Erythroblast (primary cell): ENCODE results near the gene MEFV.
"Not testable (repeated sequence)": the region's sequence is repeated elsewhere in the genome, so short reads cannot be mapped to it uniquely, and the experiment has no call there.

Source experiments
- DNase-seq, 2 experiments: peaks; one replicate each; lab custom pipeline; 2025; lab: John Stamatoyannopoulos, UW
- GATA1 ChIP-seq: IDR thresholded peaks from 2 replicates; pipeline ENCODE4 v1.6.1; 2011; ENCODE audit warnings: low read depth, mild to moderate bottlenecking, control low read depth, low read length, moderate library complexity
- POLR2A ChIP-seq: IDR thresholded peaks from 2 replicates; pipeline ENCODE4 v1.6.1; 2011; ENCODE audit warnings: mild to moderate bottlenecking, low read length

MEFV gene

DNA sequence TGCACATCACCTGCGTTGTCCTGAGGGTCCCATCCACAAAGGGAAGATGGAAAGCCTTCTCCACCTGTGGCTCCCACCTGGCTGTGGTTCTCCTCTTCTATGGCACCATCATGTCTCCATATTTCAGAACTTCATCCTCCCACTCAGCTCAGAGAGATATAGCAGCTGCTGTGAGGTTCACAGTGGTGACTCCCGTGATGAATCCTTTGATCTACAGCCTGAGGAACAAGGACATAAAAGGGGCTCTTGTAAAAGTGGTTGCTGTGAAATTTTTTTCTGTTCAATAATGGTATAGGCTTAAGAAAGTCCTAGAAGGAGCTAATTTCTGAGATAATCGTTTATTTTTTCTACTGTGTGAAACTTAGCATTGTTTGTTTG is 40.2 kb downstream of the MEFV start:
- no peak for DNase-seq
- no peak for TF ChIP-seq POLR2A
- TF ChIP-seq GATA1, result no peak

- TF ChIP-seq GATA1, result no peak
- TF ChIP-seq POLR2A, result no peak
- DNase-seq, result no peak
Observed at GRCh38 chr16:3215601-3216262, 40.7 kb downstream of the MEFV start.

DNA sequence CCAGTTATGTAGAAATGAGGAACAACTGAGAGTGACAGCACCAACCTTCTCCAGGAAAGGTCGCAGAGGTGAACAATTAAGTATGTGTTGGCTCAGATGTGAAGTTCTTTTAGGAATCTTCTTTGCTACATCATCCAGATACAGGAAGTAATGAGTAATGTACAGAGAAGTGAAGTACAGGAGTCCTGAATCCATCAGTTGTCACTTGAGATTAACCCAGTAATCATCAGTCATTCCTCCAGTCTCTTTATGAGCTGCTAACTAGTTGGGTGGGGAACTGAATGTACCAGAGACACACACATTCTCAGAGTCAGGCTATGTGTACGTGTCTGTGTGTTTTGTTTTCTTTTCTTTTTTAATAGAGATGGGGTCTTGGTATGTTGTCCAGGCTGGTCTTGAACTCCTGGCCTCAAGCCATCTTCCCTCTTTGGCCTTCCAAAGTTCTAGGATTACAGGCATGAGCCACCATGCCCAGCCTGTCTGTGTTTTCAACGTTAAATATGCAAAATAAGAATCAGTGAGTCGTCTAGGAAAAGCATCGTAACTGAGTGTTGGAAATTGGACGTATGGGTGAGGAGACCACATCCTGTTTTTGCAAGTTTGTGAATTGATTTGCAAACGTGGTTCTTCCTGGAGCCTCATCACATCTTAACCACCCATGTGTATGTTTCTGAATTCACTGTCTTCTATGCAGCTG is 41.4 kb downstream of the MEFV start:
- DNase-seq, result no peak
- TF ChIP-seq POLR2A (no peak), GATA1 (no peak)

GRCh38 chr16:3212567-3212966 is 43.9 kb downstream of the MEFV start:
- no peak for DNase-seq
- no peak for TF ChIP-seq GATA1
- no peak for TF ChIP-seq POLR2A

- TF ChIP-seq POLR2A (no peak), GATA1 (no peak)
- DNase-seq, result no peak
Observed at GRCh38 chr16:3212006-3212405, 44.4 kb downstream of the MEFV start.

DNA sequence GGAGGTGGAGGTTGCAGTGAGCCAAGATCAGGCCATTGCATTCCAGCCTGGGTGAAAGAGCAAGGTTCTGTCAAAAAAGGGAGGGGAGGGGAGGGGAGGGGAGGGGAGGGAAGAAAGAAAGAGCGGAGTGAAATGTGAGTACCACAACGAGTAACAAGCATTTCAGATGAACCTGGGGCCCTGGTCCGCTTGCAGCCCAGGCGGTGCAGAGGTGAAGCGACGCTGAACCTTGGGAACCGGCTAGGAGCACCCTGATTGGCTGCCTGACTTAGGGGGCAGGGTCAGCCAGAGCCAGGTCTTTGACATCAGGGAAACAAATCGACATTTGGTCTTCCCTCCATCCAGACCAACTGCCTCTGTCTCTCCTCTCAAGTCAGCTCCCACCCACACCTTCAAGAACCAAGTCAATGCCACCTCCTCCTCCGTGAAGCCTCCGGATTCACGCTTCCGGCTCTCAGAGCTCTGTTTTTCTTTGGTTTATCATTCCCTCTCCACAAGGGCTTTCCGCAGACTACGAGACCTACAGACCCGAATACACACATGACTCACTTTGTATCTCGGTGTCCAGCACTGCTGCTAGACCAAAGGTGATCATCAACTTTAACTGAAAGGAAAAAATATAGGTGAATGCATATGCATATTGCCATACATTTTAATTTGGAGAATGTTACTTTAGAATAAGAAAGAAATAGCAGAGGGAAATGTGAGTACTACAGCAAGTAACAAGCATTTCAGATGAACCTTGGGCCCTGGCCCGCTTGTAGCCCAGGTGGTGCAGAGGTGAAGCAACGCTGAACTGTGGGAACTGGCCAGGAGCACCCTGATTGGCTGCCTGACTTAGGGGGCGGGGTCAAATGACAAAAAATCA is 49.1 kb downstream of the MEFV start:
- no peak for DNase-seq
- no peak for TF ChIP-seq POLR2A
- TF ChIP-seq GATA1, result no peak

- DNase-seq, result peak; percentile 10 to 37
Observed at GRCh38 chr16:3205939-3206338, 50.5 kb downstream of the MEFV start.

- TF ChIP-seq POLR2A, result no peak
- no peak for TF ChIP-seq GATA1
- DNase-seq, result no peak
Observed at GRCh38 chr16:3202903-3203539, 53.4 kb downstream of the MEFV start.

GRCh38 chr16:3198334-3199072 is 57.9 kb downstream of the MEFV start:
- DNase-seq, result no peak
- TF ChIP-seq POLR2A (no peak), GATA1 (no peak)

DNA sequence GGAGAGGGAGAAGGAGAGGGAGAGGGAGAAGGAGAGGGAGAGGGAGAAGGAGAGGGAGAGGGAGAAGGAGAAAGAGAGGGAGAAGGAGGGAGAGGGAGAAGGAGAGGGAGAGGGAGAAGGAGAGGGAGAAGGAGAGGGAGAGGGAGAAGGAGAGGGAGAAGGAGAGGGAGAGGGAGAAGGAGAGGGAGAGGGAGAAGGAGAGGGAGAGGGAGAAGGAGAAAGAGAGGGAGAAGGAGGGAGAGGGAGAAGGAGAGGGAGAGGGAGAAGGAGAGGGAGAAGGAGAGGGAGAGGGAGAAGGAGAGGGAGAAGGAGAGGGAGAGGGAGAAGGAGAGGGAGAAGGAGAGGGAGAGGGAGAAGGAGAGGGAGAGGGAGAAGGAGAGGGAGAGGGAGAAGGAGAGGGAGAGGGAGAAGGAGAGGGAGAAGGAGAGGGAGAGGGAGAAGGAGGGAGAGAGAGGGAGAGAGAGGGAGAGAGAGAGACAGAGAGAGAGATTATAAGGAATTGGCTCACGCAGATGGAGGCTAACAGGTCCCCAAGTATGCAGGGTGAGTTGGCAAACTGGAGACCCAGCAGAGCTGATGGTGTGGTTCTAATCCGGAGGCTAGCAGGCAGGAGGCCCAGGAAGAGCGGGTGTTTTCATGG is 58.6 kb downstream of the MEFV start:
- DNase-seq, result not testable (repeated sequence)

DNA sequence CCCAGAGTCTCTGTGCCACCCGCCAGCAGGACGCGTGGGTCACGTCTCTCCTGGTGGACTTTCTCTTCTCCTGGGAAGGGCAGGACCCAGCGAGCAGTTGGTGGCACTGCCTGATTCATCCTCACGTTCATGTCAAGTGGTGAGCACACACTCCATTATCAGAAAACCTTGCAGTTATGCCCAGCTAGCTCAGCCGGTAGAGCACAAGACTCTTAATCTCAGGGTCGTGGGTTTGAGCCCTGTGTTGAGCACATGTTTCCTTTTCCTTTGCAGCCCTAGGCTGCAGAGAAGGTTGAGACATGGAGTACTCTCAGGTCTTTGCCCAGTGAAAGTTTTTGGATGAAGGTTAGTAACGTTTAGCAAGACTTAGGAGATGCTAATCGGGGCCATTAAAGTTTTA is 60.5 kb downstream of the MEFV start:
- no peak for DNase-seq
- TF ChIP-seq POLR2A (no peak), GATA1 (no peak)

DNA sequence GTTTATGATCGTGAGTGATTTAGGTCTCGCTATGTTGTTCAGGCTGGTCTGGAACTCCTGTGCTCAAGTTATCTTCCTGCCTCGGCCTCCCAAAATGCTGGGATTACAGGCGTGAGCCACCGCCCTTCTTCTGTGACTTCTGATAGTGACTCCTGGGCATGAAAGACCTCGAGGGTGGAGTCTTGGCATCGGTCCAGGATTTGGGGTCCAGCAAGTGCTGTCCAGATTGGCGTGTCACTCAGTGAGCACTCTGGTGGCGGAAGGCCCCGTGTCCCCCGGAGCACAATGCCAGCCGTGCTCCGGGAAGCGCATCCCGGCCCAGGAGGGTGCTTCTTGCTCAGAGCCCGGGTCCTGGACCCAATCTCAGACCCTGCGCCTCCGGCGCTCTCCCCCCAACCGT is 61.6 kb downstream of the MEFV start:
- peak in 1 of 2 experiments; percentile 31 for DNase-seq

More for the DNA sequence above, 61.6 kb downstream of the MEFV start:
- TF ChIP-seq POLR2A (no peak), GATA1 (no peak)
